Stimulated activated CD4-positive, alpha-beta T cell treated with anti-CD3 and anti-CD28 coated beads, Interleukin-2, amount 100 ng/mL, for 24 hours (primary cell): ENCODE data around the gene SLC23A2.
"Not testable (repeated sequence)": the region's sequence is repeated elsewhere in the genome, so short reads cannot be mapped to it uniquely, and the experiment has no call there.

Source experiments
- DNase-seq, 2 donors: peaks; one replicate each; pipeline ENCODE4 v3.0.0-alpha.2; 2020

SLC23A2 gene

DNA sequence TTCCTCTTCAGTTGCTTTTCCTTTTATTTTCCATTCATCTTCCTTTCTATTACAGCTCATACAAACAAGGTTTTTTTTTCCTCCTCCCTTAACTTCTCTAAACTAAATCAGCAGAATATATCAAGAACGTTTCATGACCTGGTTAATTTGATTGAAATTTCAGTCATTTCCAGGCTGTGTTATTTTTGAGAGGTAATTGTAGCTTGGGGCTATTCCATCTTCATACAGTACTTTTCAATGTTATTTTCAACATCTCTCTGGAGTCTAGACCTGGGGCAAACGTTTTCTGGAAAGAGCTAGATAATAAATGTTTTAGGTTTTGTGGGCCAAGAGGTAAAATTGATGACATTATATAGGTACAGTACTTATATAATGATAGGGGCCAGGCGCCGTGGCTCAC lies 4.0 kb upstream of the SLC23A2 start:
- no peak for DNase-seq

DNA sequence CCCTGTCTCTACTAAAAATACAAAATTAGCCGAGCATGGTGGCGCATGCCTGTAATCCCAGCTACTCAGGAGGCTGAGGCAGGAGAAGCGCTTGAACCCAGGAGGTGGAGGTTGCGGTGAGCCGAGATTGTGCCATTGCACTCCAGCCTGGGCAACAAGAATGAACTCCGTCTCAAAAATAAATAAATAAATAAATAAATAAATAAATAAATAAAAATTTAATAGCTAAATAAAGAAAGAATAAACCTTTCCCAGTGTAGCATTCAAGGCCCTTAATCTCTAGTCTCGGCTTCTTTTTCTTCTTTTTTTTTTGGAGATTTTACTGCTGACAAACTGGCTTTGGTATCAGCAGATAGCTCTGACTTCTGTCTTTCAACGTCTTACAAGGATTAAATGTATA lies 3.5 kb upstream of the SLC23A2 start:
- not testable (repeated sequence) for DNase-seq

DNA sequence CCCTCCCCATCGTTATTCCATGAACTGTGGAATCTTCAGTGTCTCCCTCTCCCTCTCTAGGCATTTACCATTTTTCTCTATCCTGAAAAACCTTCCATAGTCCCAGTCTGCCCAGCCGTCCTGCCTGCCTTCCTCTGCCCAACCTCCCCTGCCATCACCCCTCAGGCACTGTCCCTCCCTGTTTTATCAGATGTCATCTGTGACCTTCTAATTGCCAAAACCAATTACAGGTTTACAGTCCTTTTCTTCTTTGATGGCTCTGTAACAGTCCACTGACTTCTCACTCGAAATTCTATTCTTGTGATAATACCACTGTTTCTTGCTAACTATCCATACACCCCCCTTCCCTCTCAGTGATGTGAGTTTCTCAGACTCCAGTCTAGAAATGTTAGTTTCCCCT lies 2.3 kb upstream of the SLC23A2 start:
- DNase-seq = no peak

DNA sequence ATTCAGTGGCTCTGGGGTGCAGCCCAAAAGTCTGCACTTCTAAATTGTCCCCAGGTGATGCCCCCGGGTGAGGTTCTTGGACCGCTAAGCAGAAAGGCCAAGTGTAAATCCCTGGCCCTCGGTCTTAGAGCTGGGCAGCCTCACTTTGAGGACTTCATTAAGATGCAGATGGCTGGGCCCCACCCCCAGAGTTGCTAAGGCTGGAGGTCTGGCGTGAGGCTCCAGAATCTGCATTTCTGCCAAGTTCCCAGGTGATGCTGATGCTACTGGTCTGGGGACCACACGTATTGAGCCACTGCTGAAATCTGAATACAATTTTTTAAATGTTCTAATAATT lies 735 bp upstream of the SLC23A2 start:
- no peak for DNase-seq

DNA sequence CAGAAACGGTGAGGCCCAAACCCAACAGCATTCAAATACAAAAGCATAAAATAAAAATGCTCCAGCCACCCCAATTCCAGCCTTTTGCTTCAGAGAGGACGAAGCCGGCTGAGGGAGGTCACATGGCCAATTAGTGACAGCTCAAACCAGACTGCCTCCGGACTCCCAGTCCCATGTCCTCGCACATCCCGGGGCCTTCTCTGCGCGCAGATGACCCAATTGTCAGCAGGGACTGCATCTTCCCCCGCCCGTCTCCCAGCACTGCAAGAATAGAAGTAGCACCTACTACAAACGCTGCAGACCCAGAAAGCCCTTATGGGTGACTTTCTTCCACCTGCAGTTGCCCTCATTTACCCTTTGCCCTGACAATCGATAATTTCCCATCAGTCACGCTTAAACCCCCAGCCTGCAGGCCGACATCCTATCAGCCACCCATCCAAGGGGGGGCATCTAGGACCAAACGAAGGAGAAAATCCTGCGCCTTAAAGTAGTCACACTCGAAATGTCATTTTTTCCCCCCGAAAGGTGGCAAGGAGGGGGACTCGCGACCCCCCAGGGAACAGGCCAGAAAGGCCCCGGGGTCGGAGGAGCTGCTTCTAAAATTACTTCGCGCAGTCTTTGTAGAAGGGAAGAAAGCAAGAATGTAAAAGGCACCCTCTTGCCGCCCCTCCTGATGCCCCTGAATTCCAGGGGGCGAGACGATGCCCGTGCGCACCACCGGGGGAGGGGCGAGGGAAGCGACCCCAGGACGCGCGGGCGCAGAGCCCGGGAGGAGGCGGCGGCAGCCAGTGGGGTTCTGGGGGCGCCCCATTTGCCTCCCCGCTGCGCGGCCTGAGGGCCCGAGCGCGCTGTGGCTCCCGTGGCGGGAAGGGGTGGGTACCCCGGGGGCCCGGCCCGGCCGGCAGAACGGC lies 792 bp downstream of the SLC23A2 start:
- DNase-seq = peak; percentile 31 to 35

DNA sequence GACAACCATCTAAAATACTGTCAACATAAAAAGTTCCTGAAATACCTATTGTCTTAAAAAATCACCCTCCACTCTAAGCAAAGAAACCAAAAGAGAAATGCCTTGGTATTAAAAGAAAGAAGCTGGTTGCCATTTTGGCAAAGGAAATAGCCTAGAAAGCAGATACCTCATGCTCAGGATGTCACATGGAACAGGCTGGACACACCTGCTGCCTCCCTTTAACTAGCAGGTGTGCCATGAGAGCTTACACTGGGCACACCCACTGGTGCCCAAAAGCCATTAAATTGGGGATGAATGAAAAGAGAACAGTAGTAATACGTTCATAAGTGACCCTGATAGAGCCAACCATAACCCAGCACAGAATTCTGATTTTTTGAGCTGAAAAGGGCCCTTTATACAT lies 1.5 kb downstream of the SLC23A2 start:
- no peak for DNase-seq

DNA sequence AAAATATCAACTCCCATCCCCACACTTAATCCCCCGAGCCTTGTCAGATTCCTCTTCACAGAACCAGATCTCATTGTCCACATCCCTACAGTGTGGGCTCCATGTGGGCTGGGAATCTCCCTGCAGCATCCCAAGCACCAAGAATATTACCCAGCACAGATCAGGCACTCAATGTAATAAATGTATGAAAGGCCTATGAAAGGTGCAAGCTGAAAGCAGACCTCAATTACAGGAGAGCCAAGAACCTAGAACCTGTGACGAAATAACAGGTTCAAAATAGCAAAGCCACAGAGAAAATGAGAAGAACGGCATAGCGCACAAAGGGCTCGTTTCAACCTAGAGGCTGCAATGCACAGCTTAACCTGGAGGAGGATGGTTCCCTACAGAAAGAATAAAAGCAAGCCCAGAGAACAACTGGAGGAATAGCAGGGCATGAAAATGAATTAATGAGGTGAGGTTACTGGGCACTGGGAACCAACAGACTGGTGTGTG lies 3.1 kb downstream of the SLC23A2 start:
- DNase-seq = no peak

DNA sequence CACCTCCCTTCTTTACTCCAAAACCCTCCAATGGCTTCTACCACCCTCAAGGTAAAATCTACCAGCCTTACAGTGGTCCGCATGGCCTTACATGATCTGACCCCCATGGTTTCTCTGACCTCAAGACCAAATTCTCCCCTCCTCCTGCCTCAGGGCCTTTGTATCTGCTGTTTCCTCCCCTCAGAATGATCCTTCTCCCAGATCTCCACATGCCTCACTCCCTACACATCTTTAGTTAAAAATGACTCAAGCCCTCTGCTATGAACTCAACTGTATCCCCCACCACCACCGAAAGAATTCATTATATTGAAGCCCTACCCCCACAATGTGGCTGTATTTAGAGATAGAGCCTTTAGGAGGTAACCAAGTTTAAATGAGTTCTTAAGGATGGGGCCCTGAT lies 4.1 kb downstream of the SLC23A2 start:
- DNase-seq = no peak

DNA sequence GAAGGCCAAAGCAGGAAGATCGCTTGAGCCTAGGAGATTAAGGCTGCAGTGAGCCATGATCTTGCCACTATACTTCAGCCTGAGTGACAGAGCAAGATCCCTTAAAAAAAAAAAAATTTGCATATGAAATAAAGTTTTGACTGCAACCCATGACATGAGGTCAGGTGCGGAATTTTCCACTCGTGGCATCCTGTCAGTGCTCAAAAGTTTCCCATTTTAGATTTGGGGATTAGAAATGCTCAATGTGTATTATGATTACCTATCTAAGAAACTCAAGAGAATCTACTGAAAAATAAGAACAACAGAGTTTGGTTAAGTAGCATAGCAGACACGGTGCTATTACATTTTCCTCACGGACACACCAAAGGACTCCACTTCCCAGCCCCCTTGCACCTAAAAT lies 11.7 kb downstream of the SLC23A2 start:
- peak in 1 of 2 donors; percentile 35 for DNase-seq

DNA sequence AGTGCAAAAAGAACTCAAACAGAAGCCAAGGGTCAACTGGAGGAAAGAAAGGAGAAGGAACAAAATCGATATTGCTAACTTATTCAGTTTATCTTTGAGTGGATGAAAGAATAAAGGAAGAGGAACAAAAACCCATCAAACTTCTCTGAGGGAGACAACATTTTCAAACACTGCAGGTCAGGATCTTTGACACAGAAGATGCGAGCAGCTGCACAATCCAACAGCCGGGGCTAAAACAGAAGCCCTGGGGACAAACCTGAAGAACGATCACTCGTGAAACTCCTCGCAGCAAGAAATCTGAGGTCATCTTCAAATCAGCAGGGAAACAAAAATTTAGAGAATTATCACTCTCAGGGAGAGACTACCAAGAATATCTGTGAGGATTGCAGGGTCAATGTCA lies 14.2 kb downstream of the SLC23A2 start:
- no peak for DNase-seq

DNA sequence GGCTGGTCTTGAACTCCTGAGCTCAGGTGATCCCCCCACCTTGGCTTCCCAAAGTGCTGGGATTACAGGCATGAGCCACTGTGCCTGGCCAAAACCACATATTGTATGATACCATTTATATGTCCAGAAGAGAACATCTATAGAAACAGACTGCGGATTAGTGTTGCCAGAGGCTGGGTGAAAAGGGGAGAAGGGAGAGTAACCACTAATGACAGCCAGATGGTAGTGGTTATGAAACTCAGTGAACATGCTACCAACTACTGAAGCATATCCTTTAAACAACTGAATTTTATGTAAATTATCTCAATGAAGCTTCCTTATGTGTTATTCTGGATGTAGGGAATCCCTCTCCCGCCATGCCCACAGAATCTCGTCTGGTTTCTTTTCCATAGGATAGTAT lies 15.7 kb downstream of the SLC23A2 start:
- DNase-seq = no peak

DNA sequence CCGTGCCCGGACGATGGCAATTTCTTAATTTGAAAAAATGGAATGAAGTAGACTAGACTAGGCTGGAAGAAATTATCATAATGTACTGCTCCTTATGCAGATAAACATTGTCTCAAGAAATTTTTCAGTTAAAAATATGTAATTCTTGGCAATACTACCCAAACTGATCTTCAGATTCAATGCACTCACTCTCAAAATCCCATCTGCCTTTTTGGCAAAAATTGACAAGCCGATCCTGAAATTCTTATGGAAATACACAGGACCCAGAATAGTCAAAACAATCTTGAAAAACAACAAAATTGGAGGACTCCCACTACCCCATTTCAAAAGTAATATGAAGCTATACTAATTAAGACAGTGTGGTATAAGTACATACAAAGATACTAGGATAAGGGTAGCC lies 19.0 kb downstream of the SLC23A2 start:
- DNase-seq = no peak

DNA sequence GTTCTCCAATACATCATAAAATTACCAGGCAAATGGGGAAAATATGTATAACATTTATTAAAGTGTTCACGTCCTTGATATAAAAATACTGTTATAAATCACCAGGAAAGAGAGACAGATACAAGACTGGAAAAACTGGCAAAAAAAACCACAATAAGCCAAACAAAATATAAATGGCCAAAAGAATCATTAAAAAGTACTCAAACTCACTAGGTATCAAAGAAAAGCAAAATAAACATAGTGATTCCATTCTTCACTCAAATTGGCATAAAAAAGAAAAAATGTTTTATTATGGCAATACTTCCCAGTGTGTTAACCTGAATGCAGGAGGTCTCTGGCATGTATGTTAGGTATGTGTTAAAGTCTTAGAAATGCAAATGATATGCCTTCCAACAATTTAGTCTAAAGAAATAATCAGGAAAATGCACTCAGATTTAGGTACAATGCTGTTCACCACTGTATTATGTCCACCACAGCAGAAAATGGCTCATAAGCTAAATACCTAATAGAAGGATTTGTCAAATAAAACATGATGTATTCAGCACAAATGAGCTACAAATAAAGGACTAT lies 21.4 kb downstream of the SLC23A2 start:
- no peak for DNase-seq

DNA sequence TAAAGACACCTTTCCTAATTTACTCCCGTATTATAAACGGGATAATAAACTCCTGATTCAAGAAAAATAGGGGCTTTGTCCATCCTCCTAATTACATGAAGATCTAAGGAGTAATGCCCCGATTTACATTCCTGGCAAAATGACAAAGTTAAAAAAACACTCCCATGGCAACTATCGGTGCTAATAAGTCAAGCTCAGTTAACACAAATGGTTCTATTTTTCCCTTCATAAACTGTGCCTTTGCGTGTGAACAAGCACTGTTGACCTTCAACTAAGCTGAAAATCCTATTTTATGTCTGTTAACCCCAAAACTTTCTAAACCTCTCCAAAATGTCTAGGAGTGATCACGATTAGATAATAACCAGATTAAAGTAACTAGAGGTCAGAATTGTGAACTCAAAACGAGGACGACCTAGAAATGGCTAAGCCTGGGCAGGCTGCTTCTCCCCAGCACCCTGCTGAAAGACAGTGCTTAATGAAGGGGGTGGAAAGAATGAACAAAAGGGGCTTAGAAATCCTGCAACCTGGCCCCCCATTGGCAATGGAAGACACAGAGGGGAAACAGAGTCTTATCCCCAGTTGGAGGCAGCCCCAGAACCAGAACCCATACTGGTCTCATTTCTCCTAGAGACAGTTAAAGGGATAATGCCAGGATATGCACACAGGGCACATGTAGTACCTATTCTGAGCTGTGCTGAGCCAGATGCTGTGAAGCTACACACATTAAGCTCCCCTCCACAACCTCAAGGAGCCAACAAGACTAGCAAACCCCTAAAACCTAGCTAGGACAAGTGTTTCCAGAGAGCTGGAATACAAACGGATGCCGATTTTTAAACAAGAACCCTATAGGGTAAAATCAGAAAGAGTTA lies 23.0 kb downstream of the SLC23A2 start:
- no peak for DNase-seq

DNA sequence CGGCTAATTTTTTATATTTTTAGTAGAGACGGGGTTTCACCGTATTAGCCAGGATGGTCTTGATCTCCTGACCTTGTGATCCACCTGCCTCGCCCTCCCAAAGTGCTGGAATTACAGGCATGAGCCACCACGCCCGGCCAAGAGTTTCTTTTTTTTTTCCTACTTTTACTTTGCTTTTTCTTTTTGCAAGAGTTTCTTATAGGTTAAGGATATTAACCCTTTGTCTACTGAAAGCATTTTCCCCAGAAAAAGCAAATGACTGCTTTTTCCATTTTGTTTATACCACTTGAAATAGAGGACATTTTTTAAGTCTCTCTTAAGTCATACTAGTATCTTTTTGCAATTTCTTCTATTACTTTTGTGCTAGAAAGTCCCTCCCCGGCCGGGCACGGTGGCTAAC lies 25.3 kb downstream of the SLC23A2 start:
- DNase-seq = not testable (repeated sequence)

DNA sequence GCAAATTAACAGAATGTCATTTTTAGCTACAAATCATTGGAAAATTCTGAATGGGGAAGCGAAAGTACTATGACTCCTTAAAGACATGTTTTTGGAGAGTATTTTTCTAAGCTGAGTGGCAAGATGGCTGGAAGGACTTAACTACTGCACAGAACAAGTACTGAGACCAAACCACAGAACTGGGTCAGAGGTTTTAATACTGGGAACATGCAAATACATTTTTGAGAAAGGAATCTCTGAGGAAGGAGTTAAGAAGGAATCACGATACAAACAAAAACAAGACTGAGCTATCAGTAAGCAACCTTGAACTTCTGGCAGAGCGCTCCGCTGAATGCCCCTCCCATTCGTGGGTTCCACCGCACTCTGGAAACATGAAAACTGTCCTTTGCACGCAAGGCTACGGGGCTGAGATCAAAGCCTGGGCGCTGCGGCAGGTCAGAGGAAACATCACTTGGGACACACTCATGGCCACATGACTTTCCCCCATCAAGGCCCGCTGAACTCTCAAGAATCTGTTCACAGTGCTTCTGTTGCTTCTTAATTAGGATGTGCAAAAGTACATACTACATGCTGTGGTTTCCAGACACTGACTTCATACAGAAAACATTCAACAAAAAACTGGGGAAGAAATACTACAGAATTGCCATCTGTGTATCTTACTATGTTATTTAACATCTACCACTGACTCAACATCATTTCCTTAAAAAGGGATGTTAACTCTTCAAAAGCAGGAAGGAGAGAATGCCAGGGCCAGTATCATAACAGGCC lies 27.8 kb downstream of the SLC23A2 start:
- DNase-seq = peak; percentile 44 to 51

DNA sequence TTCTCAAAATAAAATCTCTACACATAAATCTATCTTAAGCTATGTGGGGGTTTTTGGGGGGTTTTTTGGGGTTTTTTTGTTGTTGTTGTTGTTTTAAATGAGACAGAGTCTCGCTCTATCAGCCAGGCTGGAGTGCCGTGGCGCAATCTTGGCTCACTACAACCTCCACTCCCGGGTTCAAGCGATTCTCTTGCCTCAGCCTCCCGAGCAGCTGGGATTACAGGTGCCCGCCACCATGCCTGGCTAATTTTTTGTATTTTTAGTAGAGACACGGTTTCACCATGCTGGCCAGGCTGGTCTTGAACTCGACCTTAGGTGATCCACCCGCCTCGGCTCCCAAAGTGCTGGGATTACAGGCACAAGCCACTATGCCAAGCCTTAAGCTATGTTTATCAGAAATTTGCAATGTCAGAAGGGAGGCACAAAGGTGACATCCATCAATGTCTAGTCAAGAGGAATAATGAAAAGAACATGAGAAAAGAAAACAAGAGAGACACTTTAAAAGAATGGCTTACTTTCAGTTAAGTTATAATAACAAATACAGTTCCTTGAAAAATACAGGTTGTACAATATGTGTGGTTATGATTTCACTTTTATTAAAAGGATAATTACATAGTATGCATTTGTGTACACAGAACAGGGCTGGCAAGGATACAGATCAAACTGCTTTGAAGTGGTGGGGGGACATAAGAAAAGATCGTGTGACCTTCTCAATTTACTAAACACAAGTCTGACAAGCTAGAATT lies 28.6 kb downstream of the SLC23A2 start:
- DNase-seq = no peak

DNA sequence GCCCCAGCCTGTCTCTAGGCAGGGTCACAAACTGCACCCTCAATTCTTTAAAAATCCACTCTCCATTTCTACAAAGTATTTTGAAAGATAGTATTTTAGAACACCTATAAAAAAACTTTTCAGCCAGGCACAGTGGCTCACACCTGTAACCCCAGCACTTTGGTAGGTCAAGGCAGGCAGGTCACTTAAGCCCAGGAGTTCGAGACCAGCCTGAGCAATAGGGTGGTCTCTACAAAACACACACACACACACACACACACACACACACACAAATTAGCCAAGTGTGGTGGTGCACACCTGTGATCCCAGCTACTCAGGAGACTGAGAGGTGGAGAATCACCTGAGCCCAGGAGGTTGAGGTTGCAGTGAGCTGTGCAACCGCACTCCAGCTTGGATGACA lies 30.2 kb downstream of the SLC23A2 start:
- no peak for DNase-seq

DNA sequence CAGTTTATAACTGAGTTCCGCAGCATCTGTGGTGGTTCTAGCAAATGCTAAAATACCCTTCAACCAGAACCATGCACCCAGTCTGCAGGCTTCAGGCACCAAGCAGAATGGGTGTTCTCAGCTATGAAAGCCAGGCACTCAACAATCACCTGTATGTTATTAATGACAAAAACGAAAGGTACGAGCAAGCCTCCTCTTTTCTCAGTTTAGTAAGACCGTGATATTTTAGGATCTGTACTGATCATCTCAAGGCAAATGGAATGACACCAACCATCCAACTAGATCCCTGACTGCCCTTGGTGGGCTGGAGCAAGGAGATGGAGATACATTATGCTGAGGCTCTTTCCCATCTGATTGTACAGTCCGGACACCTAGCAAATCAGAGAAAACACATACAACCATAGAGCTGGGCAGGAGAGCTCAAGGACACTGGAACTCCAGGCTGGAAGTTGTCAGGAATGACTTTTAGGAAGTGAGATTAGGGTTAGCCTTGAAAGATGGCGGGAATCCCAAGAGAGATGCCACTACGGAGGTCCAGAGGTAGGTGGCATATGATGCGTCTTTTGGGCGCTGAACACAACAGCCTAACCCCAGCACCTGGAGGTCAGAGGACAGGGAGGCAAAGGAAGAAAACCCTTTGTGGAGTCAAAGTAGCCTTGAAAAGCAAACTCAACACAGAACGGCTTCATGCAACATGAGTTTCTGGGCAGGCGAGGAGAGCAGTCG lies 33.4 kb downstream of the SLC23A2 start:
- no peak for DNase-seq

DNA sequence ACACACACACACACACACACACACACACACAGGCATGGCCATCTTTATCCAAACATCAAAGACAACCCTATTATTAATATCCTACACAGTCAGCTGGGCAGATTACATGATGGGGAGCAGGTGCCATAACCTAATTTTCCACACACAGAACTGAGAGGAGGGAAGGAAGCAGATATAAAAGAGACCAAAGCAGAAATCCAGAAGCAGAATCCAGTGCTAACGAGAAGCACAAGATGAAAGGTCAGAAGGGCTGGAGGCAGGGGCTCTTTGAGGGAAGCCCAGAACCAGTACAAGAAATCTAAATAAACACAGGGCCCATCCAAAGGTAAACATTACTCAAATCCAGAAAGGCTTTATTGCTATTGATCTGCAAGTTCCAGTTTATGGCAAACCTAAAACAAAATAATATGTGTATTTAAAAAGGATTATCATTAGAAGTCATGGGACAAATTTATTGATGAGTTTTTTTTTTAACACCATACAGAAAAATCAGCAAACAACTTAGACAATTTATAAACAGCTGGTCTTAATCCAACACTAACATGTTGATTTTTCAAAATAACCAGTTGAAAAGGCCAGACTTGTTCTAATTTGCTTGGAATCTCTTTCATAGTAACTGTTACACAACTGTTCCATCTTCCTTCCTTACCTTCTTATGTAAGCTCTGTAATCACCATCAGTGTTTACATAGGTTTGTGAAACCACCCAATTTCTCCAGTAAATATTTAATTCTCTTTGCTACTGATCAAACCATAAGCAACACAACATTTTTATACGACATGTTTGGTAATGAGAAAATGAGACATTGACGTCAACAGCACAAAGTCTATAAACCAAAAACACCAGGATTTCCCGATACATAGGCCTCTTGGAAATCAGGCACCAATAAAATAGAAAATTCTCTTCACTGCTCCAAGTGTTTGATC lies 34.2 kb downstream of the SLC23A2 start:
- DNase-seq = no peak
